ENCODE data around the gene CROT. TPM values are rescaled to one million over a fixed set of nuclear protein-coding genes. Genes with fewer than 3 reads are reported as not detected.

CROT gene
- total RNA-seq, 4 donors from 2014 or later: 7.0 to 18.1 (median 11.7) TPM

- no peak for TF ChIP-seq CTCF (IDR thresholded peaks at IDR 0.05; ENCODE audit: low read depth)
These were observed 90.1 kb downstream of the CROT start for GRCh38 chr7:87435546-87435945.

GRCh38 chr7:87445897-87446296 is 100.4 kb downstream of the CROT start:
- no peak for TF ChIP-seq CTCF (IDR thresholded peaks at IDR 0.05; ENCODE audit: low read depth)

DNA sequence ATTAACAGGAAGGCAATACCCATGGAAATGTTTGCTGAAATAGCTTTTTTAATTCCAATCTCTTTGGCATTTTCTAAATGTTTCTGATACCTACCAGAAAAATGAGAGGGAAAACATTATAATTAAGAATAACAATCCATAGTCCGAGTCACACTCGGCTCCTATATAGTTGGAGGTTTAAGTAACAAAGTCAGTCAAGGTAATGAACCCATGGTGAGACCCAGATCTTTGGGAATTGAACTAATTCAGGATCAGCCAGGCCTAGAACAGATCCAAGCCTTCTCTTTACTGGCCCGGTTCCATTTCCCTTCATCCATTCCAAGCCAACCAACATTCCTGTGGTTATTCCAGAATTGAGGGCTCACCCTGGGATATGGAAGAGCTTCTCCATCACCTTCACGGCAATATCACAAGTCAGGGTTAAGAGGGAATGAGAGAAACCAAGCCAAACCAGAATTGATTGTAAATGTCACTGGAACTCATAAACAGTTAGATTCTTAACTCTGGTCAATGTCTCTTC is 101.7 kb downstream of the CROT start:
- TF ChIP-seq CTCF (IDR thresholded peaks at IDR 0.05; ENCODE audit: low read depth): no peak

GRCh38 chr7:87448388-87448787 is 102.9 kb downstream of the CROT start:
- TF ChIP-seq CTCF (IDR thresholded peaks at IDR 0.05; ENCODE audit: low read depth): no peak

Small RNAs within 50 kb of the gene (small RNA-seq; reads per million reads assigned to genes)
- gene RF02195 (not detected), gene RF02196 (not detected)

Other genes starting within 250 kb of the CROT start
- 100 to 1,000 TPM in 2 of 4 donors, 10 to 100 TPM in 2; 85.3 to 119 (median 99.6) TPM for gene DMTF1, start 193.2 kb upstream of the CROT start, total RNA-seq
- gene TMEM243, start 125.9 kb upstream of the CROT start, total RNA-seq: 10 to 100 TPM; 23.0 to 60.5 (median 45.7) TPM
- gene ABCB4, start 130.0 kb downstream of the CROT start, total RNA-seq: 1 to 10 TPM in 2 of 4 donors, under 1 TPM in 2; 0.88 to 3.1 (median 1.6) TPM